Mesothelial cell of epicardium (in vitro differentiated cells): Measurements from ENCODE around the gene TLE3. TPM values are rescaled to one million over a fixed set of nuclear protein-coding genes. Genes with fewer than 3 reads are reported as not detected.

Experiments
- DNase-seq, 2 experiments: peaks; one replicate each; pipeline ENCODE4 v3.0.0; 2021; ENCODE audit warnings: low spot score in 2 of 2; ENCODE audit not compliant: unreplicated experiment in 2 of 2
- H3K27ac Mint-ChIP-seq: 2 replicates; pipeline ENCODE4 v1.8.0; 2021; ENCODE audit warnings: mixed read lengths
- H3K27me3 Mint-ChIP-seq: 2 replicates; pipeline ENCODE4 v1.8.0; 2021; ENCODE audit warnings: low read depth, mixed read lengths
- H3K36me3 Mint-ChIP-seq: 2 replicates; pipeline ENCODE4 v1.8.0; 2021; ENCODE audit warnings: mixed read lengths
- H3K4me1 Mint-ChIP-seq: 2 replicates; pipeline ENCODE4 v1.8.0; 2021; ENCODE audit warnings: mixed read lengths
- H3K4me3 Mint-ChIP-seq: 2 replicates; pipeline ENCODE4 v1.8.0; 2021; ENCODE audit warnings: mild to moderate bottlenecking, moderate library complexity, mixed read lengths
- H3K9me3 Mint-ChIP-seq: 2 replicates; pipeline ENCODE4 v1.8.0; 2021; ENCODE audit warnings: mixed read lengths
- CTCF ChIP-seq: fragments of 200-600 bp; sonication (generic); IDR thresholded peaks from one replicate; pipeline ENCODE4 v1.5.0; 2021; ENCODE audit warnings: antibody characterized with exemption; ENCODE audit not compliant: unreplicated experiment
- microRNA-seq: library from miRNA; unstranded; fragments of <30 nt; microRNA quantifications from one replicate; pipeline ENCODE4 v1.2.0, GENCODE V29; 2021; ENCODE audit warnings: inconsistent platforms, mixed read lengths
- total RNA-seq: library from RNA; stranded (reverse); gene quantifications from 3 replicates; pipeline ENCODE4 v1.2.1, GENCODE V29; 2021

TLE3 gene
- total RNA-seq, 1 donor from 2014 or later = 165 TPM

GRCh38 chr15:69998541-69999391 lies 99.0 kb downstream of the TLE3 start:
- H3K27ac Mint-ChIP-seq = no peak overlapping the region
- H3K9me3 Mint-ChIP-seq = peaks cover 12% of the 10 kb centered on the region
- peaks cover 5% of the 10 kb centered on the region for H3K36me3 Mint-ChIP-seq
- DNase-seq = no peak
- no peak overlapping the region for H3K4me3 Mint-ChIP-seq
- H3K27me3 Mint-ChIP-seq = peaks cover 10% of the 10 kb centered on the region
- H3K4me1 Mint-ChIP-seq = peaks cover 8% of the 10 kb centered on the region
- TF ChIP-seq CTCF = no peak

DNA sequence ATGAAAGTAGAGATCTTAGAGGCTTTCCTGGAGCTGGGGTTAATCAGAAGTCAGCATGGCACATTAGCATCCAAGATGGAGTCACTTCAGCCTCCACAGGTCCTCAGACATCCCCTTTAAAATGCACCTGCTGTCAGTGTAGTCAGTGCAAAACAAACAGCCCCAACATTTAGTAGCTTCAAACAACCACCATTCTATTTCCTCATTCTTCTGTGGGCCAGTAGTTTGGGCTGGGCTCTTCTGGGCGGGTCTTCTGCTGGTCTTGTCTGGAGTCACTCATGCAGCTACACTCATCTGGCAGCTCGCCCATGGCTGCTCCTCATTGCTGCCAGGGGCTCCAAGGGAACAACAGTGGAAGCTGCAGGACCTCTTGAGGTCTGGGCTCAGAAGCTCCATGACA lies 99.9 kb downstream of the TLE3 start:
- Mint-ChIP-seq H3K4me1 (peaks cover 8% of the 10 kb centered on the region), H3K27me3 (peaks cover 13% of the 10 kb centered on the region), H3K4me3 (no peak overlapping the region), H3K27ac (no peak overlapping the region), H3K36me3 (peaks cover 2% of the 10 kb centered on the region), H3K9me3 (peaks cover 6% of the 10 kb centered on the region)
- no peak for DNase-seq
- no peak for TF ChIP-seq CTCF

Small RNA genes lying within 50 kb of the gene (microRNA-seq; reads per million reads assigned to microRNA genes)
- 351 reads per million, percentile 71 among the genes with 10 or more reads in this experiment for gene MIR629
